ENCODE data around the gene TRIOBP. TPM values are rescaled to one million over a fixed set of nuclear protein-coding genes. Genes with fewer than 3 reads are reported as not detected.

Gene TRIOBP
- total RNA-seq, 2 experiments from 2014 or later, result 31.1 to 31.6 TPM

GRCh38 chr22:37745548-37746365 is 48.9 kb downstream of the TRIOBP start:
- H3K79me2 ChIP-seq (ENCODE audit: insufficient read depth, low read depth, low read length), result peaks cover 9% of the 10 kb centered on the region; the same call in 1 of the 2 replicates
- H2AFZ ChIP-seq (ENCODE audit: low read length), result peak overlapping the region; percentile 66; the same call in 1 of the 2 replicates
- ChIA-PET POLR2A (no interaction called here), CTCF (ENCODE audit: unreplicated experiment) (no interaction called here)
- H4K20me1 ChIP-seq (ENCODE audit: insufficient read depth, low read length), result no peaks in the 10 kb centered on the region
- DNase-seq (ENCODE audit: low spot score), result peak; percentile 93
- no peaks in the 10 kb centered on the region for H3K9me2 ChIP-seq (ENCODE audit: insufficient read depth, low read length)
- intact Hi-C loops (cut with micrococcal nuclease; ENCODE audit: unreplicated experiment), result loop anchor here (5.0 kb wide), 1 partner anchor 62 kb away; the partner anchor contains the start of gene GCAT
- peak overlapping the region; percentile 100 for H3K4me3 ChIP-seq (ENCODE audit: low read depth, low read length, poor library complexity, severe bottlenecking)
- no peak for TF ChIP-seq EZH2phosphoT487 (IDR thresholded peaks at IDR 0.05; ENCODE audit: borderline replicate concordance, low read depth, low read length)
- TF ChIP-seq, protein P1, sequence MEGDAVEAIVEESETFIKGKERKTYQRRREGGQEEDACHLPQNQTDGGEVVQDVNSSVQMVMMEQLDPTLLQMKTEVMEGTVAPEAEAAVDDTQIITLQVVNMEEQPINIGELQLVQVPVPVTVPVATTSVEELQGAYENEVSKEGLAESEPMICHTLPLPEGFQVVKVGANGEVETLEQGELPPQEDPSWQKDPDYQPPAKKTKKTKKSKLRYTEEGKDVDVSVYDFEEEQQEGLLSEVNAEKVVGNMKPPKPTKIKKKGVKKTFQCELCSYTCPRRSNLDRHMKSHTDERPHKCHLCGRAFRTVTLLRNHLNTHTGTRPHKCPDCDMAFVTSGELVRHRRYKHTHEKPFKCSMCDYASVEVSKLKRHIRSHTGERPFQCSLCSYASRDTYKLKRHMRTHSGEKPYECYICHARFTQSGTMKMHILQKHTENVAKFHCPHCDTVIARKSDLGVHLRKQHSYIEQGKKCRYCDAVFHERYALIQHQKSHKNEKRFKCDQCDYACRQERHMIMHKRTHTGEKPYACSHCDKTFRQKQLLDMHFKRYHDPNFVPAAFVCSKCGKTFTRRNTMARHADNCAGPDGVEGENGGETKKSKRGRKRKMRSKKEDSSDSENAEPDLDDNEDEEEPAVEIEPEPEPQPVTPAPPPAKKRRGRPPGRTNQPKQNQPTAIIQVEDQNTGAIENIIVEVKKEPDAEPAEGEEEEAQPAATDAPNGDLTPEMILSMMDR (conservative IDR thresholded peaks at IDR 0.05; ENCODE audit: low read length), result no peak
- BruUV-seq (replicated peaks), result TSS peak; percentile 53
- H3K4me2 ChIP-seq (ENCODE audit: low read length), result peak overlapping the region; percentile 97
- peaks cover 16% of the 10 kb centered on the region for H3K4me1 ChIP-seq (ENCODE audit: insufficient read depth, low read length, poor library complexity, severe bottlenecking)
- H3K9me3 ChIP-seq (ENCODE audit: low read length), result no peaks in the 10 kb centered on the region
- no peaks in the 10 kb centered on the region for H3K36me3 ChIP-seq (ENCODE audit: insufficient read depth, low read length)
- peak overlapping the region; percentile 66 for H3K27ac ChIP-seq (ENCODE audit: low read depth, low read length, poor library complexity, severe bottlenecking)

DNA sequence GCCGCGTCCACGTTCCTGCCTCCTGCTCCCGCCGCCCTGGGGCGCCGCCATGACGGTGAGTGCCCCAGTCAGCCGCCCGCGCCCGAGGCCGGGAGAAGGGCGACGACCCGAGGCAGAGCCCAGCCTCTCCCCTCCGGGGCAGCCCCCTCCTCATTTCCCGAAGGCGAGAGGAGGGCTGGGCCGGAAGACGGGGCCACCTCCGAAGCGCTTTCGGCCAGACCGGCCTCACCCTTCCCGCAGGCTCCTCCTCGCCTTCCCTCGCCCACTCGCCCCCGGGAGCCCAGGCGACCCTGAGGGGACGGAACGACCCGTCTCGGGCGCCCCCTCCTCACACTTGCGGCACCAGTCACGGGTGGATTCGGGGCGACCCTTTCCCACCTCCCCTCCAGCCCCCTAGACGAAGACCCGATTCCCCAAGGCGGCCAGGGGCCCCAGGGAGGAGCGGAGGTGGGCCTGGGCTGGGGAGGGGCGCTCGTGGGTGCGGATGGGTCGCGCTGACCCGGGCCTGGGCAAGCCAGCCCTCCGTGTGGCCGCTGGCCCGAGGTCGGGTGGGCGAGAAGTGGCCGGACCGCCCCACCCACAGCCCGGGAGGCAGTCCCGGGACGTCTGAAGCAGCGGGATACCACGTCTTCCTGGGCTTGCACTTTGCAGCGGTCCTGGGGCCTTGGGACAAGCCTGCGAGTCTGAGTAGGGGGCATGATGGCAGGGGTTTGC is 49.7 kb downstream of the TRIOBP start:
- ChIA-PET CTCF (ENCODE audit: unreplicated experiment) (no interaction called here), POLR2A (no interaction called here)
- peaks cover 9% of the 10 kb centered on the region; the same call in 1 of the 2 replicates for H3K79me2 ChIP-seq (ENCODE audit: insufficient read depth, low read depth, low read length)
- peaks cover 16% of the 10 kb centered on the region for H3K4me1 ChIP-seq (ENCODE audit: insufficient read depth, low read length, poor library complexity, severe bottlenecking)
- H3K9me3 ChIP-seq (ENCODE audit: low read length), result no peaks in the 10 kb centered on the region
- peak overlapping the region; percentile 66 for H3K27ac ChIP-seq (ENCODE audit: low read depth, low read length, poor library complexity, severe bottlenecking)
- H4K20me1 ChIP-seq (ENCODE audit: insufficient read depth, low read length), result no peaks in the 10 kb centered on the region
- H3K9me2 ChIP-seq (ENCODE audit: insufficient read depth, low read length), result no peaks in the 10 kb centered on the region
- peak; percentile 28 for DNase-seq (ENCODE audit: low spot score)
- H3K4me3 ChIP-seq (ENCODE audit: low read depth, low read length, poor library complexity, severe bottlenecking), result peak overlapping the region; percentile 100
- BruUV-seq (replicated peaks), result TSS peak; percentile 67
- peak overlapping the region; percentile 68; the same call in 1 of the 2 replicates for H2AFZ ChIP-seq (ENCODE audit: low read length)
- no peaks in the 10 kb centered on the region for H3K36me3 ChIP-seq (ENCODE audit: insufficient read depth, low read length)
- H3K4me2 ChIP-seq (ENCODE audit: low read length), result peak overlapping the region; percentile 97
- intact Hi-C loops (cut with micrococcal nuclease; ENCODE audit: unreplicated experiment), result loop anchor here (5.0 kb wide), 1 partner anchor 61 kb away; the partner anchor contains the start of gene GCAT
- TF ChIP-seq, protein P1 (conservative IDR thresholded peaks at IDR 0.05; ENCODE audit: low read length), result no peak
- no peak for TF ChIP-seq EZH2phosphoT487 (IDR thresholded peaks at IDR 0.05; ENCODE audit: borderline replicate concordance, low read depth, low read length)
